ENCODE results near the gene APCDD1L.

Gene APCDD1L

GRCh38 chr20:58483470-58483869, 31.7 kb downstream of the APCDD1L start:
- DNase-seq: no peak

GRCh38 chr20:58483051-58483450, 32.1 kb downstream of the APCDD1L start:
- no peak for DNase-seq

DNA sequence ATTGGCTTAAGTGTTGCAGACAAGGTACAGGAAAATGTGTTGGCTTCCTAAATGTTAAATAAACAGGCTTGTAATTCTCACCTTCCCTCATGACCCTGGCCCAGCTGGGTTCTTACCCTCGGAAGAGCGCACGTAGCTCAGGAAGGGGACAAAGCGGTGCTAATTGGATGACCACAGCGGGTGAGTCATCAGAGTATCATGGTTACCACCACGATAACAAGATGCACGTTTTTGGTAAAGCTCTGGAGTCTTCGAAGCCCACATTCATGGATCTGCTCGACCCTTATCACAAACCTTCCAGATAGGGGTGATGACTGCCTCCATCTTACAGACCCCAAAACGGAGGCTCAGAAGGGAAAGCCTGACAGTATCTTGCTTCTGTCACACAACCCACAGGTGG, 32.8 kb downstream of the APCDD1L start:
- DNase-seq: no peak

- no peak for DNase-seq
Measured at GRCh38 chr20:58481481-58482021, 33.6 kb downstream of the APCDD1L start.

DNA sequence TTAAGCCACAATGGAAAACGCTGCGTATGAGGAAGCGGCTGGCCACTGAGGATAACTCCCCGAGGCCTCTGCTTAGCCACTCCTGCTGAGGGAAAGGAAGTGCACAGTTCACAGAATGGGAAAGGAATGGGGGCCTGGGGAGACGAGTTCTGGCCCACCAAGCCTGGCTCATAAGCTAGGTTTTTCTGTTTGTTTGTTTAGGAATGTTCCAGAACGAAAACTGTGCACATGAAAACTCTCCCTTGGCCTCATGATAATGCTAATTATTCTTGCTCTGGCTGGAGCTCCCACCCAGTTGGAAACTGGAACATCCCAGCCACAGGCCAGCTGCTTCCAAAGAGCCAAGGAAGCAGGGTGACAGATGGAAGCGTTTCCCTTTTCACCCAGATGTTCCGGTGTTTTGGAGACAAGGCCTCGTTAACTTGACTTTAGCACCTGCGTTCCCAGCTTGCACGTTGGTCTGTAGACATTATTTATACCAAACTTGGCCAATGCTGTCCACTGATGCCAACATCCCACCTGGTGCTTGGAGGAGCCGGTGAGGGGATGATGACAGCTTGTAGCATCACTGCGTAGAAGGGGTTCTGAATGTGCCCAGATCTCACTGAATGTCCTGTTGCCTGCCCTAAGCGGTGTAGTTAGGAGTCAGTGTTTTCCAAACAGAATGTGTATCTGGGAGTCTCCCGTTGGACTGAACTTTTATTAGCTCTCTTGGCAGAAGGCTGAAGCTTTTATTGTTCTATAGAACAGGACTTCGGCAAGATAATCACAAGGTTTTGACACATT, 34.5 kb downstream of the APCDD1L start:
- DNase-seq: no peak

GRCh38 chr20:58479726-58480440, 35.3 kb downstream of the APCDD1L start:
- no peak for DNase-seq

DNA sequence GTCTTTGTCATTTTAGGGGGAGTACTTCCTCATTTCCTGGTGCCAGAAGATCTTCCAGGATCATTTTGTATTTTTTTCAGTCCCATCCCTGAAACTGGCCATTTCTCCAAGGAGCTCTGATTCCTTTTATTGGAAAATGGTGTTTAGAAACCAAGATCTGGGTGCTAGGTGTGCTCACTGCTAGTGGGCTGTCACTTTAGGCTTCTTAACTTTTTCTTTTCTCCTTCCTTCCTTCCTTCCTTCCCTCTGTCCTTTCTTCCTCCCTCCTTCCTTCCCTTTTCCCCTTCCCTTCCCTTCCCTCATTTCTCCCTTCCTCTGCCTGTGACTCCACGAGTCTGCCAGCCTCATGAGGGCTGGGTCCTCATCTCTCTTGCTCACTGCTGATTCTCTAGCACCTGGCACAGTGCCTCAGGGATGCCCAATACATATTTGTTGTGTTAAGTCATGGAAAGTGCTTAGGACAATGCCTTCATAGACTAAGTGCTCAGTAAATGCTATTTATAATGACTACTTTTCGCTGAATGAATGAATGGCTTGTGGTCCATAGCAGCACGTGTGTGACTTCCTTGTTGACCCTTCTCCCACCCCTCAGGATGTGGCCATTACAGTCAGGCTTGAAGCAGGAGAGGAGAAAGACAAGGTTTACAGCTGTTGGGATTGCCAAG, 36.9 kb downstream of the APCDD1L start:
- no peak for DNase-seq

DNA sequence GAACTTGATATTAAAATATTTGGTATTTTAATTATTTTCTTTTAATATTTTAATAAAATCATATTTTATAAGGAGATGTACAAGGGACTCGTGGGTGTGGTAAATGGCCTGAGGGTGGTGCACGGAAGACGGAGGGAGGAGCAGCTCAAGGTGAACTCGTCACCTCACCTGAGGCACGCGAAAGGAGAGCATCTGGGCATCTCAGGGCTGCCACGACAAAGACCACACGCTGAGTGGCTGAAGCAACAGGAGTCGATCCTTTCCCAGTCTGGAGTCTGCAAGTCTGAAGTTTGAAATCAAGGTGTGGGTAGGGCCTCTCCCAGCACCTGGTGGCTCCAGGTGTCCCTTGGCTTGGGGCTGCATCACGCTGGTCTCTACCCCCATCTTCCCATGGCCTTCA, 39.7 kb downstream of the APCDD1L start:
- no peak for DNase-seq

DNA sequence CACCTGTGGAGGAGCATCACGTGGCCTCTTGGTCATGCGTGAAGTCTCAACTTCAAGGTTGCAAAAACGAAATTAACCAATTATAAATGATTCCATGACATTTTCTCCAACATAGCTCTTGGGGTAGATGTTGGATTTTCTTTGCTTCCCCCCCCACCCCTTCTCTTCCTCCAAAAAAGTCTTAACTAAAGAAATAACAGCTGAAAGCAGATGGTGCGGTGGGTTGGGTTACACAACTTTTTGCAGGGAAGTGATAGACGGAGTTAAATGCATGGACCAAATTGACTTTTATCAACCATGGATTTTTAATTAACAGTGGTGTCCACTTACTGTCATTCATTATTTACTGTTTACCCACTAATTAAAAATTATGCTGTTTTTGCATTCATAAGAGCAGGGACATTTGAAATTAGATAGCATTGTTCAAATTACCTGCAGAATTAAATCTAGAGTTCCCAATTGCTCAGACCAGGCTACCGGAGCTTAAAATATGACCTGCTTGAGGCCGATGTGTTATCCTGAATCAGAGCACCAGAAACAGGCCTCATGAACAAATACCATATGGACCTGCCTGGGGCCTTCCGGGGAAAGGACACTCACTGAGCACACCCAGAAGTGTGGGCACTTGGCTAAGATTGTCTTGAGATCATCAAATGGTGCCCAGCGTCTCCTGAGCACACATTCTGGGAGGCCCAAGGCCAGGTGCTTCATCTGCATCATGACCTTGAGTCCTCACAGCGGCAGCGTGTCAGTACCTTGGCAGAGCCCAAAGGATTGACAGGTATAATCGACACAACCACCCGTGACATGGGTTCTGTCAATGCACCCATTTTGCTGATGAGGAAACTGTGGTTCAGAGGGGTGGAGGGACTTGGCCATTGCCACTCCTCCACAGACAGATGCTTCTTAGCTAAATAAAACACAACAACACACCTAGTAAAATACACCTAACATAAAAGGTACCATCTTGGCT, 41.5 kb downstream of the APCDD1L start:
- no peak for DNase-seq

- no peak for DNase-seq
Measured at GRCh38 chr20:58472273-58473018, 42.8 kb downstream of the APCDD1L start.

- DNase-seq: no peak
Measured at GRCh38 chr20:58471193-58472164, 43.7 kb downstream of the APCDD1L start.

DNA sequence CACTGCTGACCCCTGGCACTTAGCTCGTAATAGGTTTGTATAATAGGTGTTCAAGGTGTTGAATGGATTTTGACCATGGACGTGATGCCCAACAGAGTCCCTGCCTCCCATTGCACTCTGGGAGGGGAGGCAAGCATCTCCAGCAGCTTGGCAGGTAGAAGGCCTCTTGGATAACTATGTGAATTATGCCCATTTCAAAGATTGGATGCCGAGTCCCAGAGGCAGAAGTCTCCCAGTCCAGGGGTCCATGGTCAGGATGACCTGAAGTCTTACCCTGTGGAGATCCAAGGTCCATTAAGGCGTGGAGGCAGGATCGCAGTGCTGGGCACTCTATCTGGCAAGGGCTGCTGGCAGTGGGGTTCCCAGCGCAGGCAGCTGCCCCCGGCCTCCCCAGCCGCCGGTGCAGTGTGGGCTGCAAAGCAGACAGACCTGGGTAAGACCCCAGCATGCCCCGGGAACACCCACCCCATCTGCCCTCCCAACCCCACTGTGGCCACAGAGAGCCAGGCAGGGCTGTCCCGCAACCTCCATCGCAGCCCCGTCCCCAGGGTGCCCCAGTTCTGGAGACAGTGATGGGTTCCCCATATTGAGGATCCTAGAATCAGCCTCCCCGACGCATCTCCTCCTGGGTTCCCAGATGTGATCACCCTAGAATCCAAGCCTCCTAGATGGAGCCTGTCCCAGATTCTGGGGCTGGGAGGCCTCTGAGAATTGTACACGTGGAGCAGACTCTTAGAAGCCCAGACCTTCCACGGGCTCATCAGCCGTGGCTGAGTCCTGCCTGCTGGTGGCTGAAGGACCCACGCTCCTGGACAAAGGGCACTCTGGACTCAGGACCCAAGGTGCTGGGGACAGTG, 44.6 kb downstream of the APCDD1L start:
- no peak for DNase-seq

DNA sequence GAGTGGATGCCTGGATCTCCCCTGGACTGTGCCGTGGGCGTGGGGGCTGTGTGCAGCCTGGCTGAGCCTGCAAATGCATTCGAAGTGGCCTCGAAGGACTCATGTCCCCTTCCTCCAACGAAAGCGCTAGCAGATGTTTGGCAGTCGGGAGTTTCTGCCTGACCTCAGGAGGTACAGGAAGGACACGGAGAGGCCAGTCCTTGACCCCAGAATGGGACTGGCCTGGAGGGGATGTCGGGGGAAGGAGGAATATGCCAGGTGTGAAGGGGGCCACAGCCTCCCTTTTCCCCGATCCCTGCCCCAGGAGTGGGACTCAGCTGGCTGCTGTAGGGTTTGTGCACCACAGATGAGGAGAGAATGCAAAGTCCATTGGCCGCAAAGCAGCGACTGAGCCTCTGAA, 45.6 kb downstream of the APCDD1L start:
- DNase-seq: no peak

GRCh38 chr20:58467572-58468527, 47.3 kb downstream of the APCDD1L start:
- no peak for DNase-seq

GRCh38 chr20:58466729-58467571, 48.2 kb downstream of the APCDD1L start:
- no peak for DNase-seq

DNA sequence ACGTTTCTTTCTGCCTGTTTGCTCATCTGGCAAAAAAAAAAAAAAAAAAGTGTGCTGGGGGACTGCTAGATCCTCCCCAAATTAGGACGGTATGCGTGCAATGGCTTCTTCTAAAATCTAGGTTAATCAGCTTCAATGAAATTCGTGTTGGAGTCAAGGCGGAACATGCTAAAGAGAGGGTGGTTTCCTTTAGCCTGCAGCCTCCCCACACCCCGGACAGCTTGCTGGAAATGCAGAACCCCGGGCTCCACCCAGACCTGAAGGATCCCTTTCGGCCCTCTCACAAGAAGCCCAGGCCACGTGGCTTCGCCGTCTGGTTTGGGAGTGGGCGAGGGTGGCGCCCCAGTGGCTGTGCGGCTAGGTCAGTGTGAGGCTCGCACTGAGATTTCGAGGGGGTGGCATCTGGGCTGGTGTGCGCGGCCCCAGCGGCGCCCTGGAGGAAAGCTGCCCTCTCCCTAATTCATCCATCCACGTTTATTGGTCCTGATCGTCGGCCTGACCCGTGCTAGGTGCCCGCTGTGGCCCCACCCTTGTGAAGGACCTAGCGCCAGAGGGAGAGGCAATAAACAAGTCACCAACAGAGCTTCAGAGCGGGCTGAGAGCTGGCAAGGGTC, 49.0 kb downstream of the APCDD1L start:
- no peak for DNase-seq

GRCh38 chr20:58464838-58465237, 50.4 kb downstream of the APCDD1L start:
- no peak for DNase-seq
